H9 (cell line): Measurements from ENCODE around the gene KRTAP5-1. TPM values are rescaled to one million over a fixed set of nuclear protein-coding genes. Genes with fewer than 3 reads are reported as not detected.

ENCODE experiments used
- DNase-seq: peaks from one replicate; pipeline ENCODE4 v3.0.0-alpha.2; 2017
- H2AFZ ChIP-seq: one replicate; pipeline ENCODE4 v1.6.1; 2013; ENCODE audit warnings: mild to moderate bottlenecking, low read length, control low read depth, moderate library complexity
- H2AK5ac ChIP-seq: 2 replicates; pipeline ENCODE4 v1.6.1; 2013; ENCODE audit warnings: low read length, control low read depth, mixed read lengths; ENCODE audit not compliant: insufficient read length
- H2BK120ac ChIP-seq: one replicate; pipeline ENCODE4 v1.6.1; 2013; ENCODE audit warnings: low read depth, mild to moderate bottlenecking, low read length, control low read depth, inconsistent platforms; ENCODE audit not compliant: poor library complexity, severe bottlenecking
- H2BK12ac ChIP-seq: 2 replicates; pipeline ENCODE4 v1.6.1; 2013; ENCODE audit warnings: low read length, control low read depth, mixed read lengths, low read depth; ENCODE audit not compliant: insufficient read length
- H2BK15ac ChIP-seq: 2 replicates; pipeline ENCODE4 v1.6.1; 2013; ENCODE audit warnings: low read depth, low read length, control low read depth
- H2BK20ac ChIP-seq: one replicate; pipeline ENCODE4 v1.6.1; 2013; ENCODE audit warnings: low read depth, mild to moderate bottlenecking, low read length, control low read depth, inconsistent platforms; ENCODE audit not compliant: poor library complexity, severe bottlenecking
- H2BK5ac ChIP-seq: 2 replicates; pipeline ENCODE4 v1.6.1; 2013; ENCODE audit warnings: low read length, control low read depth, mixed read lengths; ENCODE audit not compliant: insufficient read length
- H3K14ac ChIP-seq: 2 replicates; pipeline ENCODE4 v1.6.1; 2013; ENCODE audit warnings: low read length, control low read depth; ENCODE audit not compliant: insufficient read depth
- H3K18ac ChIP-seq: 2 replicates; pipeline ENCODE4 v1.6.1; 2013; ENCODE audit warnings: low read depth, mild to moderate bottlenecking, mixed read lengths, low read length, control low read depth; ENCODE audit not compliant: insufficient read length
- H3K23ac ChIP-seq: 2 replicates; pipeline ENCODE4 v1.6.1; 2013; ENCODE audit warnings: low read length, control low read depth, mixed read lengths, low read depth; ENCODE audit not compliant: insufficient read length
- H3K23me2 ChIP-seq: 2 replicates; pipeline ENCODE4 v1.6.1; 2013; ENCODE audit warnings: low read depth, mild to moderate bottlenecking, mixed read lengths, low read length, control low read depth; ENCODE audit not compliant: insufficient read length, poor library complexity, severe bottlenecking
- H3K27ac ChIP-seq: 2 replicates; pipeline ENCODE4 v1.5.1; 2013; ENCODE audit warnings: low read length, control low read depth, mixed read lengths, low read depth; ENCODE audit not compliant: insufficient read length
- H3K27me3 ChIP-seq: 2 replicates; pipeline ENCODE4 v1.6.1; 2013; ENCODE audit warnings: low read length, control low read depth, inconsistent platforms; ENCODE audit not compliant: insufficient read depth
- H3K4ac ChIP-seq: 2 replicates; pipeline ENCODE4 v1.6.1; 2013; ENCODE audit warnings: low read depth, mild to moderate bottlenecking, control low read depth, inconsistent platforms, low read length, moderate library complexity
- H3K4me1 ChIP-seq: 2 replicates; pipeline ENCODE4 v1.6.1; 2013; ENCODE audit warnings: low read length, control low read depth, inconsistent platforms; ENCODE audit not compliant: insufficient read depth
- H3K4me2 ChIP-seq: 2 replicates; pipeline ENCODE4 v1.6.1; 2013; ENCODE audit warnings: low read length, control low read depth, mixed read lengths; ENCODE audit not compliant: insufficient read length, insufficient read depth
- H3K56ac ChIP-seq: 2 replicates; pipeline ENCODE4 v1.6.1; 2013; ENCODE audit warnings: low read depth, mild to moderate bottlenecking, mixed read lengths, low read length, control low read depth; ENCODE audit not compliant: insufficient read length
- H3K79me1 ChIP-seq: 2 replicates; pipeline ENCODE4 v1.6.1; 2013; ENCODE audit warnings: low read depth, mild to moderate bottlenecking, moderate library complexity, low read length, control low read depth, inconsistent platforms; ENCODE audit not compliant: insufficient read depth, poor library complexity, severe bottlenecking
- H3K79me2 ChIP-seq: 2 replicates; pipeline ENCODE4 v1.6.1; 2013; ENCODE audit warnings: low read length, control low read depth, inconsistent platforms; ENCODE audit not compliant: insufficient read depth
- H3K9ac ChIP-seq: 2 replicates; pipeline ENCODE4 v1.6.1; 2013; ENCODE audit warnings: low read length, control low read depth, mixed read lengths; ENCODE audit not compliant: insufficient read length; ENCODE audit errors: extremely low read depth
- H3K9me3 ChIP-seq: one replicate; pipeline ENCODE4 v1.6.1; 2013; ENCODE audit warnings: low read depth, low read length, inconsistent platforms; ENCODE audit not compliant: control insufficient read depth
- H3T11ph ChIP-seq: one replicate; pipeline ENCODE4 v1.6.1; 2013; ENCODE audit warnings: mild to moderate bottlenecking, low read length, control low read depth, inconsistent platforms
- H4K20me1 ChIP-seq: one replicate; pipeline ENCODE4 v1.6.1; 2013; ENCODE audit not compliant: control insufficient read depth, insufficient read length, insufficient read depth
- H4K5ac ChIP-seq: 2 replicates; pipeline ENCODE4 v1.6.1; 2013; ENCODE audit warnings: low read depth, mild to moderate bottlenecking, mixed read lengths, low read length, control low read depth; ENCODE audit not compliant: insufficient read length
- H4K8ac ChIP-seq: replicated peaks from 2 replicates; pipeline ENCODE4 v1.6.1; 2013; ENCODE audit warnings: low read length, control low read depth, mixed read lengths, low read depth; ENCODE audit not compliant: insufficient read length
- H4K91ac ChIP-seq: 2 replicates; pipeline ENCODE4 v1.6.1; 2013; ENCODE audit warnings: low read depth, mild to moderate bottlenecking, moderate library complexity, mixed read lengths, low read length, control low read depth; ENCODE audit not compliant: insufficient read length
- H3K27ac Mint-ChIP-seq, 3 experiments: 2 replicates in 2 of 3; 3 replicates in 1 of 3; pipeline ENCODE4 v1.8.0; 2020 to 2021; ENCODE audit warnings: mixed read lengths in 3 of 3, mild to moderate bottlenecking in 1 of 3, moderate library complexity in 1 of 3
- H3K27me3 Mint-ChIP-seq: 2 replicates; pipeline ENCODE4 v1.8.0; 2021; ENCODE audit warnings: low read depth, mild to moderate bottlenecking, moderate library complexity, mixed read lengths
- H3K36me3 Mint-ChIP-seq, 3 experiments: 2 replicates in 2 of 3; 3 replicates in 1 of 3; pipeline ENCODE4 v1.8.0; 2020 to 2021; ENCODE audit warnings: low read depth in 3 of 3, mixed read lengths in 3 of 3; ENCODE audit not compliant: insufficient read depth in 1 of 3
- H3K4me1 Mint-ChIP-seq, 2 experiments: 2 replicates each; pipeline ENCODE4 v1.8.0; 2020; ENCODE audit warnings: mixed read lengths in 2 of 2
- H3K4me3 Mint-ChIP-seq, 2 experiments: 2 replicates in 1 of 2; 3 replicates in 1 of 2; pipeline ENCODE4 v1.8.0; 2020 to 2021; ENCODE audit warnings: mild to moderate bottlenecking in 2 of 2, mixed read lengths in 2 of 2, moderate library complexity in 1 of 2
- H3K9me3 Mint-ChIP-seq, 2 experiments: 2 replicates in 1 of 2; 3 replicates in 1 of 2; pipeline ENCODE4 v1.8.0; 2020; ENCODE audit warnings: mild to moderate bottlenecking in 2 of 2, mixed read lengths in 2 of 2, moderate library complexity in 1 of 2
- CTCF ChIP-seq: fragments of 200-600 bp; sonication (generic); conservative IDR thresholded peaks from 3 replicates; pipeline ENCODE4 v1.8.0; 2021; ENCODE audit warnings: antibody characterized with exemption, mild to moderate bottlenecking
- WGBS: extraction: QIAGEN DNeasy Blood & Tissue Kit; methylation state at CpG from one replicate; pipeline ENCODE4 v1.1.7; 2013; ENCODE audit warnings: missing lambda C conversion rate, low lambda C conversion rate, mixed read lengths; ENCODE audit not compliant: insufficient read length; ENCODE audit errors: extremely low coverage; 5-methylcytosine and 5-hydroxymethylcytosine counted together
- total RNA-seq: library from RNA; stranded (reverse); gene quantifications from 2 replicates; pipeline ENCODE4 v1.2.1, GENCODE V29; 2021

The KRTAP5-1 gene
- total RNA-seq, 1 experiment from 2014 or later = not detected

GRCh38 chr11:1597994-1598380 is 12.9 kb upstream of the KRTAP5-1 start, which contains the start of gene KRTAP5-2:
KRTAP5-2 (minus strand) TSS chr11:1598294; CDS start chr11:1598250, 44 bp downstream.
- Histone ChIP-seq H3K79me1 (no peaks in the 10 kb centered on the region), H4K20me1 (no peaks in the 10 kb centered on the region), H3K4me2 (no peak within 1 kb of the TSS), H2AFZ (no peak within 1 kb of the TSS), H3K14ac (no peak within 1 kb of the TSS), H3K56ac (no peak within 1 kb of the TSS), H3K4ac (no peak within 1 kb of the TSS), H2BK5ac (no peak within 1 kb of the TSS), H2BK120ac (no peak within 1 kb of the TSS), H4K91ac (no peak within 1 kb of the TSS), H4K8ac (no peak within 1 kb of the TSS), H3K9me3 (no peaks in the 10 kb centered on the region), H3K9ac (no peak within 1 kb of the TSS), H4K5ac (no peak within 1 kb of the TSS), H3K4me1 (peaks cover 3% of the 10 kb centered on the region; the same call in 1 of the 2 replicates), H2BK12ac (no peak within 1 kb of the TSS), H3K27me3 (no peaks in the 10 kb centered on the region), H3K18ac (peak within 1 kb of the TSS; percentile 35), H3K23ac (no peak within 1 kb of the TSS), H3K27ac (no peak within 1 kb of the TSS), H2AK5ac (no peak within 1 kb of the TSS), H3T11ph (no peak within 1 kb of the TSS), H2BK15ac (no peak within 1 kb of the TSS), H3K79me2 (no peaks in the 10 kb centered on the region), H3K23me2 (no peaks in the 10 kb centered on the region), H2BK20ac (no peak within 1 kb of the TSS)
- Mint-ChIP-seq H3K4me3 (no peak within 1 kb of the TSS), H3K27me3 (peaks cover 63% of the 10 kb centered on the region), H3K9me3 (peaks cover 13 to 19% of the 10 kb centered on the region in 2 experiments), H3K4me1 (peaks cover 29 to 33% of the 10 kb centered on the region in 2 experiments), H3K36me3 (peaks cover 4 to 8% (median 4%) of the 10 kb centered on the region in 3 experiments; a peak in 6 of 7 replicates), H3K27ac (no peak within 1 kb of the TSS; a peak in 1 of 7 replicates)
- no peak for TF ChIP-seq CTCF
- no CpG with 5 or more reads among the region's 4 CpGs for WGBS
- DNase-seq = no peak
